ENCODE measurements around the gene IL20RA. TPM values are rescaled to one million over a fixed set of nuclear protein-coding genes. Genes with fewer than 3 reads are reported as not detected.

Gene IL20RA, protein sequence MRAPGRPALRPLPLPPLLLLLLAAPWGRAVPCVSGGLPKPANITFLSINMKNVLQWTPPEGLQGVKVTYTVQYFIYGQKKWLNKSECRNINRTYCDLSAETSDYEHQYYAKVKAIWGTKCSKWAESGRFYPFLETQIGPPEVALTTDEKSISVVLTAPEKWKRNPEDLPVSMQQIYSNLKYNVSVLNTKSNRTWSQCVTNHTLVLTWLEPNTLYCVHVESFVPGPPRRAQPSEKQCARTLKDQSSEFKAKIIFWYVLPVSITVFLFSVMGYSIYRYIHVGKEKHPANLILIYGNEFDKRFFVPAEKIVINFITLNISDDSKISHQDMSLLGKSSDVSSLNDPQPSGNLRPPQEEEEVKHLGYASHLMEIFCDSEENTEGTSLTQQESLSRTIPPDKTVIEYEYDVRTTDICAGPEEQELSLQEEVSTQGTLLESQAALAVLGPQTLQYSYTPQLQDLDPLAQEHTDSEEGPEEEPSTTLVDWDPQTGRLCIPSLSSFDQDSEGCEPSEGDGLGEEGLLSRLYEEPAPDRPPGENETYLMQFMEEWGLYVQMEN
- total RNA-seq, result not detected in 2 replicates

DNA sequence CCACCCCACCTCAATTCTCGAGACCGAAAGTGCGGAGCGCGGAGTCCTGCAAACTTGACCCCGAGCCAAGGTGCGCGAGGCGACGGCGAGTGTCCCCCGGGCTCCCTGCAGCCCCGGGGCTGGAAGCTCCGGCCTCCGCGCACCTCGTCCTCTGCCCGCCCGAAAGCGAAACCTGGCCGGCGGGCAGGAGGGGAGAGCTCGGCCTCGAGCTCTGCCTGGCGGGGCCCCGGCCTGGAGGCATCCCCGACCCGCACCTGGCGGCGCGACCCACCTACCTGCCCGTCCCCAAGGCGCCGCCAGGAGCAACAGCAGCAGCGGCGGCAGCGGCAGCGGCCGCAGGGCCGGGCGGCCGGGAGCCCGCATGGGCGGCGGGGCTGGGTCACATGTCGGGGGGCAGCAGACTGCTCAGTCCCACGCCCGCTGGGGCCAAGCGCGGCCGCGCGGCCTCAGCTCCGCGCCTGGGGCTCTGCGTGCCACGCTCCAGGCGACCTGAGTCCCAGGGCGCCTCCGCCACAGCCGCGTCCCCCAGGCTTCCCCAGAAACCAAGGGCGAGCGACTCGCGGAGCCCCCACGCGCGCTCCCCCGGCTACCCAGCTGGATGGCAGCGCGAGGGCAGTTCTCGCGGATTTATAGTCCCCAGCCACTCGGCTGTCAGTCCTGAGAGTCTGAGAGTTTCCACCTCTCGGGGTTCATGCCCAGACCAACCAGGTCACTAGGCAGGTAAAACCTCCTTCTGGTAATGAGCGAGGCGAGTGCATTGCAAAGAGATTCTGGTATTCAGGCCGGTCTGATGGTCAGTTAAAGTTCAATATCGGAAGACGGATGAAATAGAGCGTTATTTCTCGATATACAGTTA, at the start of gene IL20RA:
Gene IL20RA (minus strand): TSS at position 600 of the 856 bp plus-strand sequence. CDS start 237 bp downstream, at position 363.
- Mint-ChIP-seq H3K27me3 (ENCODE audit: low read depth) (peaks cover 84% of the 10 kb centered on the region), H3K36me3 (ENCODE audit: low read depth) (no peaks in the 10 kb centered on the region), H3K4me1 (ENCODE audit: low read depth) (peaks cover 5% of the 10 kb centered on the region), H3K4me3 (ENCODE audit: low read depth) (peak within 1 kb of the TSS; percentile 71), H3K9me3 (no peaks in the 10 kb centered on the region), H3K27ac (no peak within 1 kb of the TSS)
- no peak for DNase-seq (ENCODE audit: low spot score)
- intact Hi-C loops (cut with micrococcal nuclease), result no loop called here

DNA sequence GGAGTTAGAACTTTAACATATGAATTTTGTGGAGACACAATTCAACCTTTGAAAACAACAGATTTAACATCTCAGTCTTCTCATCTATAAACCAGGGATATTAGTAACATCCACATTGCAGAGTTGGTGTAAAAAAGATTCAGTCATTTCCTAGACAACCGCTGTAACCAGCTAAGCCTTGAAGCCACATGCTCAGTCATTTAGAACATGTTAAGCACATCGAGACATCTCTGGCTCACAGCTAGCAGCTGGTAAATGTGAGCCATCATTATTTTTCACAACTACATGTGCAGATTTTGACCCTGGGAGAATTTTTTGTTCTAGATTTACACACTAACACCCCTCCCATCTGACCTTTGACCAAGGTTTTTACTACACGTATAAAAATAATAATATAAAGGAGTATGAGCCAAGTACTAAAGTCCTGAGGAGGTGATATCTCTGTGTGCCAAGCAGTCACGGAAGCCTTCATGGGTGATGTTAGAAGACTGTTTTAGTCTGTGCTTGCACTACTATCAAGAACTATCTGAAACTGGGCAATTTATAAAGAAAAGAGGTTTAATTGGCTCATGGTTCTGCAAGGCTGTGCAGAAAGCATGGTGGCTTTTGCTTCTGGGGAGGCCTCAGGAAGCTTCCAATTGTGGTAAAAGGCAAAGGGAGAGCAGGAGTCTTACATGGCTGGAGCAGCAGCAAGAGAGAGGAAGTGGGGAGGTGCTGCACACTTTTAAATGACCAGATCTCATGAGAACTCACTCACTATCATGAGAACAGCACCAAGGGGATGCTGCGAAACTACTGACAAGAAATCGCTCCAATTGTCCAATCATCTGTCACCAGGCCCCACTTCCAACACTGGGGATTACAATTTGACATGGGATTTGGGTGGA, 48.7 kb upstream of the IL20RA start:
- Mint-ChIP-seq H3K27me3 (ENCODE audit: low read depth) (peaks cover 2% of the 10 kb centered on the region), H3K9me3 (no peaks in the 10 kb centered on the region), H3K36me3 (ENCODE audit: low read depth) (no peaks in the 10 kb centered on the region), H3K27ac (peak overlapping the region; percentile 33), H3K4me1 (ENCODE audit: low read depth) (peaks cover 26% of the 10 kb centered on the region), H3K4me3 (ENCODE audit: low read depth) (no peak overlapping the region)
- intact Hi-C loops (cut with micrococcal nuclease), result loop anchor here (1.0 to 5.0 kb wide), 5 partner anchors 74 to 548 kb away; no protein-coding TSS in a partner anchor
- DNase-seq (ENCODE audit: low spot score), result no peak

DNA sequence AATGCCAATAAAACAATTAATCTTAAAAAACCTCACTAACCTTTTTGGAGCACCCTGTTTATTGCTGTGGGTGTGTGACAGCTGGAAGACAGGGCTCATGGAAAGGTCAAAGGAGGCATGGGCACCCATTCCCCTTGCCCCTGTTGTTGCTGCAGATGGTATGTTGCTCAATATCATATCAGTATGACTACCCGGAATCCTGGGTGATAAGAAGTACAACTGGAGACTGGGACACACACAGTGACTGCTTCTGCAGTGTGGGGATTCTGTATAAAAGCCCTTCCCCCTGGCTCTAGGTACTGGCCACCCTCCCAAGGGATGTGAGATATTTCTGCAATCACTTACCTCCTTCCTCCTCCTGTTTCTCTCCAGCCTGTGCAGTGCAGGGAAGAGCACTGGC, 47.3 kb upstream of the IL20RA start:
- Mint-ChIP-seq H3K4me1 (ENCODE audit: low read depth) (peaks cover 25% of the 10 kb centered on the region), H3K27ac (no peak overlapping the region), H3K36me3 (ENCODE audit: low read depth) (no peaks in the 10 kb centered on the region), H3K4me3 (ENCODE audit: low read depth) (no peak overlapping the region), H3K9me3 (no peaks in the 10 kb centered on the region), H3K27me3 (ENCODE audit: low read depth) (peaks cover 2% of the 10 kb centered on the region)
- intact Hi-C loops (cut with micrococcal nuclease), result loop anchor here (5.0 kb wide), 2 partner anchors 75 to 180 kb away; no protein-coding TSS in a partner anchor
- DNase-seq (ENCODE audit: low spot score), result no peak

DNA sequence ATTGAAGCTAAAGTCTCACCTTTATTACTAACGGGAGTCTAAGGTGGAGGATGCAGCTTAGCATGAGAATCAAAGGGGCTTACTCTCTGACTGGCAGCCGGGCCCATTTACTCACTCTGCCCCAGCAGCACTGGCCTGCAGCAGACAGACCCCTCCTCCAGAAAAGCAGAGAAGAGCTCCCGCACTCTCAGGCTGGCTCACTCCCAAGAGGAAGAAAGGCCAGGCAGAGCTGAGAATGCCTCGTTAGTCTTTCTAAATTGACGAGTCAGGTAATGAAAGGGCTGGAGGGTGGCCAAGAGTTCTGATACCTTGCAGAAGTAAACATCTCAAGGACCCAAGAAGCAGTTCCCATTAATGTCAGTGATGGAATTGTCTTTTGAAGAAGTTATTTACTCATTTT, 44.5 kb upstream of the IL20RA start:
- intact Hi-C loops (cut with micrococcal nuclease), result no loop called here
- H3K27ac Mint-ChIP-seq, result no peak overlapping the region
- H3K27me3 Mint-ChIP-seq (ENCODE audit: low read depth), result peaks cover 10% of the 10 kb centered on the region
- H3K4me3 Mint-ChIP-seq (ENCODE audit: low read depth), result no peak overlapping the region
- H3K9me3 Mint-ChIP-seq, result no peaks in the 10 kb centered on the region
- DNase-seq (ENCODE audit: low spot score), result no peak
- H3K4me1 Mint-ChIP-seq (ENCODE audit: low read depth), result peaks cover 13% of the 10 kb centered on the region
- H3K36me3 Mint-ChIP-seq (ENCODE audit: low read depth), result no peaks in the 10 kb centered on the region

DNA sequence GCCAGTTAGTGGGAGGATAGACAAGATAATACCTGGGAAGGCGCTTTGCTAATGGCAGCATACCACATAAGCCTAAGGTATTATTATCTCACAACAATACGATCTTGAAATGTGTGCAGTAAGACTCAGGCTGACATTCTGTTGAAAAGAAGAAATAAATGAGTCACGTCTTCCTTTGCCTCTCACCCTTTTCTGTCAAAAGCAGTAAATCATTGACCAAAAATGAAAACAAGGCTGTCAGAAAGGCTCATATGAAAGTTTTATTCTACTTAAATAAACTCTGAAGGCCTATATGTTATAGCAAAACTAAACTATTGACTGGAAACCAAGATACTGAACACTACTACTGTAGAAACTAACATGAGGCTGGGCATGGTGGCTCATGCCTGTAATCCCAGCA, 43.1 kb upstream of the IL20RA start:
- Mint-ChIP-seq H3K27me3 (ENCODE audit: low read depth) (peaks cover 12% of the 10 kb centered on the region), H3K9me3 (no peaks in the 10 kb centered on the region), H3K4me3 (ENCODE audit: low read depth) (no peak overlapping the region), H3K27ac (no peak overlapping the region), H3K36me3 (ENCODE audit: low read depth) (no peaks in the 10 kb centered on the region), H3K4me1 (ENCODE audit: low read depth) (peaks cover 9% of the 10 kb centered on the region)
- DNase-seq (ENCODE audit: low spot score), result no peak
- intact Hi-C loops (cut with micrococcal nuclease), result no loop called here

DNA sequence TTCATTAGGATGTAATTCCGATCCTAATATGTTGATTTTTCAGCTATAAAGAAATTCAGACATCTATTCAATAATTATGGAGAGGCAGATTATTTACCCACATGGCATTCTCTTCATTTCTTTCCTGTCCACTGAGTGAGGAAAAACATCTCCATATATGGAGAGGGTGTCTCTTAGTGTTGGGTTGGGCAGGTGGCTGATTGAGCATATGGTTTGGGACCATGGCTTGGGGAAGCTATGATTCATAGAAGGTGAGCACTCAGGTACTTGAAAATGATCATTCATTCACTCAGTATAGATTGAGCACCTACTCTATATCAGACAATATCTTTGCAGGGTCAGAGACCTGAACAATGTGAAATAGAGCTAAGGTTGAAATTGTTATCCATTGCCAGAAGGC, 41.3 kb upstream of the IL20RA start:
- H3K4me3 Mint-ChIP-seq (ENCODE audit: low read depth), result no peak overlapping the region
- intact Hi-C loops (cut with micrococcal nuclease), result no loop called here
- peaks cover 17% of the 10 kb centered on the region for H3K27me3 Mint-ChIP-seq (ENCODE audit: low read depth)
- peaks cover 9% of the 10 kb centered on the region for H3K4me1 Mint-ChIP-seq (ENCODE audit: low read depth)
- no peaks in the 10 kb centered on the region for H3K9me3 Mint-ChIP-seq
- no peaks in the 10 kb centered on the region for H3K36me3 Mint-ChIP-seq (ENCODE audit: low read depth)
- no peak for DNase-seq (ENCODE audit: low spot score)
- no peak overlapping the region for H3K27ac Mint-ChIP-seq

DNA sequence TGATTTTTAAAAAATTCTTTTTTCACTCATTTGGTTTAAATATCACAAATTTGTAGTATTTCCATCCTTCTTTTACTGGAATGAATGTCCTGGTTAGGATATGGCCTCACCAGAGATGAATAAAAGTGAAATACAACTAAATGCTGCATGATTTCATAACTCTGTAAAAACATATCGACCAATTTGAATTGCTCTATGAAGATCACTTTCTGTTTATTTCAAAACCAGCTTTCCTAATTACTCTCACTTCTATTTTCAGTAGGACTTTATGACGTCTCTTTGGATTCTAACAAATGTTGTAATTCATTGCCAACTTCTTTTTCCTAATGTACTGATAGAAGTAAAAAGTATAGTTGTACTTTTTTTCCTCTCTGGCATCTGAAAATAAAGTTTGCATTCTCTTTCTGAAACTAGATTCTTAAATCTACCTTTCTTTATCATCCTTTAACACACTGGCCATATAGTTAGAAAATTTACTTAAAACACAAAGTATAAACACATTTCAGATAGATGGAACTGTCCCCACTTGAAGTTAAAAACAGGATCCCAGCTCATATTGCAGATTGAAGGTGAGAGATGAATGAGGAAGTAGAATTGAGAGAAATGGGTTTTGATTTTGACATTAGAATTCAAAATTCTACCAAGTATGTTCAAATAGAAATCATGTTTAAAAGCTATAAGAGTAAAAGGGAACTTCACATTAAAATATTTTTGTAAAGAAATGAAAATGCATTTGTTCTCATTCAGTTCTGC, 40.3 kb upstream of the IL20RA start:
- H3K9me3 Mint-ChIP-seq, result no peaks in the 10 kb centered on the region
- no peak overlapping the region for H3K27ac Mint-ChIP-seq
- H3K4me1 Mint-ChIP-seq (ENCODE audit: low read depth), result peaks cover 9% of the 10 kb centered on the region
- peaks cover 23% of the 10 kb centered on the region for H3K27me3 Mint-ChIP-seq (ENCODE audit: low read depth)
- no peak overlapping the region for H3K4me3 Mint-ChIP-seq (ENCODE audit: low read depth)
- DNase-seq (ENCODE audit: low spot score), result no peak
- intact Hi-C loops (cut with micrococcal nuclease), result no loop called here
- H3K36me3 Mint-ChIP-seq (ENCODE audit: low read depth), result no peaks in the 10 kb centered on the region

DNA sequence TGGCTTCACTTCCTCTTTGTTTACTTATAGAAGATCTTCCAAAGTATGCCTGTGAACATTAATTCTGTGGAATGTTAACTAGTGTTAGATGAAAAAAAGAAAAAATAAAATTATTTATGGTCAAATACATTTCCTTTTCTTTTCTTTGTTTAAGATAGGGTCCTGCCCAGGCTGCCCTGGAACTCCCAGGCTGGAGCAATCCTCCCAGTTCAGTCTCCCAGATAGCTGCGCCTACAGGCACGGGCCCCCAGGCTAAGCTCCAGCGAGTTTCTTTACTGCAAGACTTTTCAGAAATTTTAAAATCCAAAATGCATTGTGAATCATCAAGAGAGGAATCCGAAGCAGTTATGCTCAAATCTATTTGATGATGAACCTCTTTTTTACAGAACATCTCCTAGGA, 39.3 kb upstream of the IL20RA start:
- DNase-seq (ENCODE audit: low spot score), result no peak
- H3K27me3 Mint-ChIP-seq (ENCODE audit: low read depth), result peaks cover 30% of the 10 kb centered on the region
- H3K9me3 Mint-ChIP-seq, result no peaks in the 10 kb centered on the region
- no peak overlapping the region for H3K4me3 Mint-ChIP-seq (ENCODE audit: low read depth)
- H3K4me1 Mint-ChIP-seq (ENCODE audit: low read depth), result peaks cover 9% of the 10 kb centered on the region
- intact Hi-C loops (cut with micrococcal nuclease), result no loop called here
- H3K27ac Mint-ChIP-seq, result no peak overlapping the region
- H3K36me3 Mint-ChIP-seq (ENCODE audit: low read depth), result no peaks in the 10 kb centered on the region

DNA sequence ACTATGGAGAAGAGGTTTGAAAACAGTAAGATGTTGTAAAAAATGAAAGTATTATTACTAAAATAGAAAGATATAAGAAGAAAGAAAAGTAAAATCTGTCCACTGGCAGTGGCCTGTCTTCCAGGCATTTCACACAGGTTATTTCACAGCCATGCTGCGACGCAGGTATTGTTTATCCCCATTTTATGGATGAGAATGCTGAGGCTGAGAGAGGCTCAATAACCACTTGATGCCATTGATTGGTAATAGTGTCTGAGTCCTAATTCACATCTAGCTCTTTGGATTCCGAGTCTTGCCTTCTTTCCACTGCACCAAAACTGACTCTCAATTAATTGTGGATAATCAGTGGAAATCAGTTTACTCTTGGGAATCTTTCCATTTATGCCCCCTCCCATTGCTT, 37.2 kb upstream of the IL20RA start:
- H3K9me3 Mint-ChIP-seq, result no peaks in the 10 kb centered on the region
- no peak overlapping the region for H3K4me3 Mint-ChIP-seq (ENCODE audit: low read depth)
- DNase-seq (ENCODE audit: low spot score), result no peak
- no peaks in the 10 kb centered on the region for H3K36me3 Mint-ChIP-seq (ENCODE audit: low read depth)
- peaks cover 9% of the 10 kb centered on the region for H3K4me1 Mint-ChIP-seq (ENCODE audit: low read depth)
- H3K27ac Mint-ChIP-seq, result no peak overlapping the region
- H3K27me3 Mint-ChIP-seq (ENCODE audit: low read depth), result peaks cover 35% of the 10 kb centered on the region
- intact Hi-C loops (cut with micrococcal nuclease), result no loop called here

DNA sequence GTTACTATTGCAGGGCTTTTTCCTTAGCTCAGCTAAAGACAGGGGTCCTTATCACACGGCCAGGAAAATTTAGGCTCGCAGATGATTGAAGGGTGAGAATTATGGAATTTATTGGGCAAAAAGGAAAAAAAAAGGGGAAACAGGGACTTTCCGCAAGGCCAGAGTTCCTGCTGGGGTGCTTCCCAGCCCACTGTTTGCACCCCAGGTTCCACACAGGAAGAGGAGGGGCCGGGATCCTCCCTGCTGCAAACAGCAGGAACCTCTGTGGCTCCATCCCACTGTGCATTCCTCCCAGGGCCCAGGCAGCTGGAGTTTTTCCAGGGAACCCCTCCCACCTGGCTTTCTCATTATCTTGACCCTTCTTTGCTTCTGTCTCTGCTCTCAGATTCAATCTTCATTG, 35.9 kb upstream of the IL20RA start:
- intact Hi-C loops (cut with micrococcal nuclease), result no loop called here
- H3K36me3 Mint-ChIP-seq (ENCODE audit: low read depth), result no peaks in the 10 kb centered on the region
- peaks cover 31% of the 10 kb centered on the region for H3K27me3 Mint-ChIP-seq (ENCODE audit: low read depth)
- no peak overlapping the region for H3K4me3 Mint-ChIP-seq (ENCODE audit: low read depth)
- peaks cover 5% of the 10 kb centered on the region for H3K4me1 Mint-ChIP-seq (ENCODE audit: low read depth)
- H3K27ac Mint-ChIP-seq, result no peak overlapping the region
- DNase-seq (ENCODE audit: low spot score), result no peak
- no peaks in the 10 kb centered on the region for H3K9me3 Mint-ChIP-seq

DNA sequence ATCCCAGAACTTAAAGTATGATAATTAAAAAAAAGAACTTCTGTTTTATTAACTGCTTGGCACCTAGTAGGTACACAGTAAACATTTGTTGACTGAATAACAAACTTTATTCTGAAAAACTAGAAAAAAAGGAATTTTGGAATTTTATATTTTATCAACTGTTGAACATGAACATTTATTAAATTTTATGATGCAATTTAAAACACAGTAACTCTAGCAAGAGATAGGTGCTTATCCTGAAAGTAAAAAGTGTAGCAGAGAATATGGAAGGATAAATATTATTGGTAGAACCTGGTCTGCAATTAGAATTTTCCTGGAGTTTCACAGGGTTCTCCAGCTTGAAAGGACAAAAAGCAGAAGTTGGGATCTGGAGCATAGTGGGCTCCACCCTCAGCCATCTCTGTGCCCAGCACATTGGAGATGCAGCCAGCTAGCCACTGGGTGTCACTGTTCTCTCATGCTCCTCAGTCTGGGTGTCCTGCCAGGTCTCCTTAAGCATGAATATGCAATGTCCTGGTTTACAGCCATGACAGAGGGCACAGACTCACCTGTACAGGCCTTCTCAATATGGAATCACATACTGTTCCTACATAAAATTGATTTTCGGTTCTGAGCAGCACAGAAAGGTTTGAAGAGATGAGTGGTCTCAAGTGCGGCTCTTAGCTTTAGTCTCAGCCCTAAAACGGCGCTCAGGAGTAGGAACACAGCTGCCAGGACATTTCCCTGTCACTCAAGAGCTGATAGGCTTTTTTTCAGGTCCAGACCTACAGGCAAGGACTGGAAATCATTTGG, 31.7 kb upstream of the IL20RA start:
- H3K9me3 Mint-ChIP-seq, result no peaks in the 10 kb centered on the region
- H3K4me3 Mint-ChIP-seq (ENCODE audit: low read depth), result no peak overlapping the region
- H3K27ac Mint-ChIP-seq, result no peak overlapping the region
- H3K4me1 Mint-ChIP-seq (ENCODE audit: low read depth), result no peaks in the 10 kb centered on the region
- peaks cover 52% of the 10 kb centered on the region for H3K27me3 Mint-ChIP-seq (ENCODE audit: low read depth)
- no peaks in the 10 kb centered on the region for H3K36me3 Mint-ChIP-seq (ENCODE audit: low read depth)
- intact Hi-C loops (cut with micrococcal nuclease), result loop anchor here (1.0 kb wide), 2 partner anchors 238 to 565 kb away; no protein-coding TSS in a partner anchor
- peak; percentile 36 for DNase-seq (ENCODE audit: low spot score)
